PC-9 (cell line): ENCODE results near the gene MAGEA3.
"Not testable (repeated sequence)": the region's sequence is repeated elsewhere in the genome, so short reads cannot be mapped to it uniquely, and the experiment has no call there.

ENCODE experiments used
- EZH2 ChIP-seq: fragments of 200-600 bp; sonication (generic); IDR thresholded peaks from 2 replicates; pipeline ENCODE4 v1.8.0; 2017; ENCODE audit warnings: antibody characterized with exemption, low read depth
- TF ChIP-seq, protein P1 (sequence below): fragments of 200-600 bp; sonication (generic); conservative IDR thresholded peaks from 2 replicates; pipeline ENCODE4 v1.6.1; 2017; ENCODE audit warnings: mixed run types, antibody characterized with exemption, mild to moderate bottlenecking, moderate library complexity

- TF ChIP-seq, protein P1, sequence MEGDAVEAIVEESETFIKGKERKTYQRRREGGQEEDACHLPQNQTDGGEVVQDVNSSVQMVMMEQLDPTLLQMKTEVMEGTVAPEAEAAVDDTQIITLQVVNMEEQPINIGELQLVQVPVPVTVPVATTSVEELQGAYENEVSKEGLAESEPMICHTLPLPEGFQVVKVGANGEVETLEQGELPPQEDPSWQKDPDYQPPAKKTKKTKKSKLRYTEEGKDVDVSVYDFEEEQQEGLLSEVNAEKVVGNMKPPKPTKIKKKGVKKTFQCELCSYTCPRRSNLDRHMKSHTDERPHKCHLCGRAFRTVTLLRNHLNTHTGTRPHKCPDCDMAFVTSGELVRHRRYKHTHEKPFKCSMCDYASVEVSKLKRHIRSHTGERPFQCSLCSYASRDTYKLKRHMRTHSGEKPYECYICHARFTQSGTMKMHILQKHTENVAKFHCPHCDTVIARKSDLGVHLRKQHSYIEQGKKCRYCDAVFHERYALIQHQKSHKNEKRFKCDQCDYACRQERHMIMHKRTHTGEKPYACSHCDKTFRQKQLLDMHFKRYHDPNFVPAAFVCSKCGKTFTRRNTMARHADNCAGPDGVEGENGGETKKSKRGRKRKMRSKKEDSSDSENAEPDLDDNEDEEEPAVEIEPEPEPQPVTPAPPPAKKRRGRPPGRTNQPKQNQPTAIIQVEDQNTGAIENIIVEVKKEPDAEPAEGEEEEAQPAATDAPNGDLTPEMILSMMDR: not testable (repeated sequence)
- not testable (repeated sequence) for TF ChIP-seq EZH2
Measured at GRCh38 chrX:152736528-152736927, 37.9 kb downstream of the MAGEA3 start.
